GM23338 (cell line): ENCODE results near the gene KCNT2.

Experiments
- EZH2 ChIP-seq: fragments of 200-600 bp; sonication (generic); IDR thresholded peaks from one replicate; pipeline ENCODE4 v1.8.0; 2017; ENCODE audit warnings: antibody characterized with exemption, mild to moderate bottlenecking, low read depth; ENCODE audit not compliant: unreplicated experiment
- EZH2phosphoT487 ChIP-seq: fragments of 200-600 bp; sonication (generic); IDR thresholded peaks from one replicate; pipeline ENCODE4 v1.8.1; 2018; ENCODE audit warnings: antibody characterized with exemption; ENCODE audit not compliant: unreplicated experiment
- JUNB ChIP-seq: IDR thresholded peaks from one replicate; pipeline ENCODE4 v1.6.1; 2016; ENCODE audit warnings: antibody characterized with exemption; ENCODE audit not compliant: unreplicated experiment
- NANOG ChIP-seq: IDR thresholded peaks from 2 replicates; pipeline ENCODE4 v1.6.1; 2016; ENCODE audit warnings: antibody characterized with exemption, borderline replicate concordance
- POLR2AphosphoS5 ChIP-seq: IDR thresholded peaks from 2 replicates; pipeline ENCODE4 v1.6.1; 2016; ENCODE audit warnings: antibody characterized with exemption, low read depth
- STAT1 ChIP-seq: IDR thresholded peaks from one replicate; pipeline ENCODE4 v1.6.1; 2016; ENCODE audit warnings: antibody characterized with exemption; ENCODE audit not compliant: unreplicated experiment
- ZNF331 ChIP-seq: fragments of 250-450 bp; sonication (Bioruptor Pico); IDR thresholded peaks from 2 replicates; pipeline ENCODE4 v1.5.0; 2020; ENCODE audit warnings: low read depth, mild to moderate bottlenecking, moderate library complexity
- TF ChIP-seq, protein P1 (sequence below), 2 experiments: fragments of 200-600 bp in 1 of 2; sonication (generic) in 1 of 2; conservative IDR thresholded peaks; 2 replicates each; pipeline versions ENCODE4 v1.5.1 to v1.6.1; 2016 to 2017; ENCODE audit warnings: antibody characterized with exemption in 2 of 2, low read depth in 2 of 2, mild to moderate bottlenecking in 2 of 2, moderate library complexity in 1 of 2
- TF ChIP-seq, protein P2 (sequence below): IDR thresholded peaks from 2 replicates; pipeline ENCODE4 v1.6.1; 2016; ENCODE audit warnings: antibody characterized with exemption
- TF ChIP-seq, protein P3 (sequence below): IDR thresholded peaks from one replicate; pipeline ENCODE4 v1.6.1; 2018; ENCODE audit warnings: antibody characterized with exemption; ENCODE audit not compliant: unreplicated experiment
- TF ChIP-seq, protein P4 (sequence below): fragments of 250-450 bp; sonication (Bioruptor Pico); IDR thresholded peaks from 2 replicates; pipeline ENCODE4 v1.5.0; 2020; ENCODE audit warnings: mild to moderate bottlenecking, moderate library complexity

DNA sequence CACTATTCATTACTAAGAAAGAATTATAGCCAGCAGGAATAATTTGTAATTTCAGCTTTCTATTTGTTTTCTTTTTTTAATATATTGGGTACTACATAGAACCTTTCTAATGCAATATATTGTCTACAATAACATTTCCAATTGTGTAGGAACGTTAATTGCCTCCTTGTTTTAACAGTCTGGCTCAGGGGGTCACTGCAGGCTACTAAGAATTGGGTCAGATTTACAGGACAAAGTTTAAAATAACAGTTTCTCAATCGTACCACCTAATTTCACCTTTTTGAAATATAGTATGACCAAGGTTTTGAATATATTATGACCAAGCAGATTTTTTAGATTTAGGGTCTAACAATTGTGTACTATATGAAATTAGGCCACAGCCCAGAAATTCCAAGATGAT, 46.0 kb upstream of the KCNT2 start:
- TF ChIP-seq, protein P1, sequence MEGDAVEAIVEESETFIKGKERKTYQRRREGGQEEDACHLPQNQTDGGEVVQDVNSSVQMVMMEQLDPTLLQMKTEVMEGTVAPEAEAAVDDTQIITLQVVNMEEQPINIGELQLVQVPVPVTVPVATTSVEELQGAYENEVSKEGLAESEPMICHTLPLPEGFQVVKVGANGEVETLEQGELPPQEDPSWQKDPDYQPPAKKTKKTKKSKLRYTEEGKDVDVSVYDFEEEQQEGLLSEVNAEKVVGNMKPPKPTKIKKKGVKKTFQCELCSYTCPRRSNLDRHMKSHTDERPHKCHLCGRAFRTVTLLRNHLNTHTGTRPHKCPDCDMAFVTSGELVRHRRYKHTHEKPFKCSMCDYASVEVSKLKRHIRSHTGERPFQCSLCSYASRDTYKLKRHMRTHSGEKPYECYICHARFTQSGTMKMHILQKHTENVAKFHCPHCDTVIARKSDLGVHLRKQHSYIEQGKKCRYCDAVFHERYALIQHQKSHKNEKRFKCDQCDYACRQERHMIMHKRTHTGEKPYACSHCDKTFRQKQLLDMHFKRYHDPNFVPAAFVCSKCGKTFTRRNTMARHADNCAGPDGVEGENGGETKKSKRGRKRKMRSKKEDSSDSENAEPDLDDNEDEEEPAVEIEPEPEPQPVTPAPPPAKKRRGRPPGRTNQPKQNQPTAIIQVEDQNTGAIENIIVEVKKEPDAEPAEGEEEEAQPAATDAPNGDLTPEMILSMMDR (conservative IDR thresholded peaks at IDR 0.05; ENCODE audit: low read depth in 2 of 2) = no peak
- TF ChIP-seq POLR2AphosphoS5 (no peak), ZNF331 (CRISPR knock-in tag) (no peak), EZH2phosphoT487 (no peak), EZH2 (no peak), STAT1 (no peak), JUNB (no peak), NANOG (no peak)
- TF ChIP-seq, protein P2, sequence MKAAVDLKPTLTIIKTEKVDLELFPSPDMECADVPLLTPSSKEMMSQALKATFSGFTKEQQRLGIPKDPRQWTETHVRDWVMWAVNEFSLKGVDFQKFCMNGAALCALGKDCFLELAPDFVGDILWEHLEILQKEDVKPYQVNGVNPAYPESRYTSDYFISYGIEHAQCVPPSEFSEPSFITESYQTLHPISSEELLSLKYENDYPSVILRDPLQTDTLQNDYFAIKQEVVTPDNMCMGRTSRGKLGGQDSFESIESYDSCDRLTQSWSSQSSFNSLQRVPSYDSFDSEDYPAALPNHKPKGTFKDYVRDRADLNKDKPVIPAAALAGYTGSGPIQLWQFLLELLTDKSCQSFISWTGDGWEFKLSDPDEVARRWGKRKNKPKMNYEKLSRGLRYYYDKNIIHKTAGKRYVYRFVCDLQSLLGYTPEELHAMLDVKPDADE = no peak
- TF ChIP-seq, protein P3, sequence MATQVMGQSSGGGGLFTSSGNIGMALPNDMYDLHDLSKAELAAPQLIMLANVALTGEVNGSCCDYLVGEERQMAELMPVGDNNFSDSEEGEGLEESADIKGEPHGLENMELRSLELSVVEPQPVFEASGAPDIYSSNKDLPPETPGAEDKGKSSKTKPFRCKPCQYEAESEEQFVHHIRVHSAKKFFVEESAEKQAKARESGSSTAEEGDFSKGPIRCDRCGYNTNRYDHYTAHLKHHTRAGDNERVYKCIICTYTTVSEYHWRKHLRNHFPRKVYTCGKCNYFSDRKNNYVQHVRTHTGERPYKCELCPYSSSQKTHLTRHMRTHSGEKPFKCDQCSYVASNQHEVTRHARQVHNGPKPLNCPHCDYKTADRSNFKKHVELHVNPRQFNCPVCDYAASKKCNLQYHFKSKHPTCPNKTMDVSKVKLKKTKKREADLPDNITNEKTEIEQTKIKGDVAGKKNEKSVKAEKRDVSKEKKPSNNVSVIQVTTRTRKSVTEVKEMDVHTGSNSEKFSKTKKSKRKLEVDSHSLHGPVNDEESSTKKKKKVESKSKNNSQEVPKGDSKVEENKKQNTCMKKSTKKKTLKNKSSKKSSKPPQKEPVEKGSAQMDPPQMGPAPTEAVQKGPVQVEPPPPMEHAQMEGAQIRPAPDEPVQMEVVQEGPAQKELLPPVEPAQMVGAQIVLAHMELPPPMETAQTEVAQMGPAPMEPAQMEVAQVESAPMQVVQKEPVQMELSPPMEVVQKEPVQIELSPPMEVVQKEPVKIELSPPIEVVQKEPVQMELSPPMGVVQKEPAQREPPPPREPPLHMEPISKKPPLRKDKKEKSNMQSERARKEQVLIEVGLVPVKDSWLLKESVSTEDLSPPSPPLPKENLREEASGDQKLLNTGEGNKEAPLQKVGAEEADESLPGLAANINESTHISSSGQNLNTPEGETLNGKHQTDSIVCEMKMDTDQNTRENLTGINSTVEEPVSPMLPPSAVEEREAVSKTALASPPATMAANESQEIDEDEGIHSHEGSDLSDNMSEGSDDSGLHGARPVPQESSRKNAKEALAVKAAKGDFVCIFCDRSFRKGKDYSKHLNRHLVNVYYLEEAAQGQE = no peak
- TF ChIP-seq, protein P4, sequence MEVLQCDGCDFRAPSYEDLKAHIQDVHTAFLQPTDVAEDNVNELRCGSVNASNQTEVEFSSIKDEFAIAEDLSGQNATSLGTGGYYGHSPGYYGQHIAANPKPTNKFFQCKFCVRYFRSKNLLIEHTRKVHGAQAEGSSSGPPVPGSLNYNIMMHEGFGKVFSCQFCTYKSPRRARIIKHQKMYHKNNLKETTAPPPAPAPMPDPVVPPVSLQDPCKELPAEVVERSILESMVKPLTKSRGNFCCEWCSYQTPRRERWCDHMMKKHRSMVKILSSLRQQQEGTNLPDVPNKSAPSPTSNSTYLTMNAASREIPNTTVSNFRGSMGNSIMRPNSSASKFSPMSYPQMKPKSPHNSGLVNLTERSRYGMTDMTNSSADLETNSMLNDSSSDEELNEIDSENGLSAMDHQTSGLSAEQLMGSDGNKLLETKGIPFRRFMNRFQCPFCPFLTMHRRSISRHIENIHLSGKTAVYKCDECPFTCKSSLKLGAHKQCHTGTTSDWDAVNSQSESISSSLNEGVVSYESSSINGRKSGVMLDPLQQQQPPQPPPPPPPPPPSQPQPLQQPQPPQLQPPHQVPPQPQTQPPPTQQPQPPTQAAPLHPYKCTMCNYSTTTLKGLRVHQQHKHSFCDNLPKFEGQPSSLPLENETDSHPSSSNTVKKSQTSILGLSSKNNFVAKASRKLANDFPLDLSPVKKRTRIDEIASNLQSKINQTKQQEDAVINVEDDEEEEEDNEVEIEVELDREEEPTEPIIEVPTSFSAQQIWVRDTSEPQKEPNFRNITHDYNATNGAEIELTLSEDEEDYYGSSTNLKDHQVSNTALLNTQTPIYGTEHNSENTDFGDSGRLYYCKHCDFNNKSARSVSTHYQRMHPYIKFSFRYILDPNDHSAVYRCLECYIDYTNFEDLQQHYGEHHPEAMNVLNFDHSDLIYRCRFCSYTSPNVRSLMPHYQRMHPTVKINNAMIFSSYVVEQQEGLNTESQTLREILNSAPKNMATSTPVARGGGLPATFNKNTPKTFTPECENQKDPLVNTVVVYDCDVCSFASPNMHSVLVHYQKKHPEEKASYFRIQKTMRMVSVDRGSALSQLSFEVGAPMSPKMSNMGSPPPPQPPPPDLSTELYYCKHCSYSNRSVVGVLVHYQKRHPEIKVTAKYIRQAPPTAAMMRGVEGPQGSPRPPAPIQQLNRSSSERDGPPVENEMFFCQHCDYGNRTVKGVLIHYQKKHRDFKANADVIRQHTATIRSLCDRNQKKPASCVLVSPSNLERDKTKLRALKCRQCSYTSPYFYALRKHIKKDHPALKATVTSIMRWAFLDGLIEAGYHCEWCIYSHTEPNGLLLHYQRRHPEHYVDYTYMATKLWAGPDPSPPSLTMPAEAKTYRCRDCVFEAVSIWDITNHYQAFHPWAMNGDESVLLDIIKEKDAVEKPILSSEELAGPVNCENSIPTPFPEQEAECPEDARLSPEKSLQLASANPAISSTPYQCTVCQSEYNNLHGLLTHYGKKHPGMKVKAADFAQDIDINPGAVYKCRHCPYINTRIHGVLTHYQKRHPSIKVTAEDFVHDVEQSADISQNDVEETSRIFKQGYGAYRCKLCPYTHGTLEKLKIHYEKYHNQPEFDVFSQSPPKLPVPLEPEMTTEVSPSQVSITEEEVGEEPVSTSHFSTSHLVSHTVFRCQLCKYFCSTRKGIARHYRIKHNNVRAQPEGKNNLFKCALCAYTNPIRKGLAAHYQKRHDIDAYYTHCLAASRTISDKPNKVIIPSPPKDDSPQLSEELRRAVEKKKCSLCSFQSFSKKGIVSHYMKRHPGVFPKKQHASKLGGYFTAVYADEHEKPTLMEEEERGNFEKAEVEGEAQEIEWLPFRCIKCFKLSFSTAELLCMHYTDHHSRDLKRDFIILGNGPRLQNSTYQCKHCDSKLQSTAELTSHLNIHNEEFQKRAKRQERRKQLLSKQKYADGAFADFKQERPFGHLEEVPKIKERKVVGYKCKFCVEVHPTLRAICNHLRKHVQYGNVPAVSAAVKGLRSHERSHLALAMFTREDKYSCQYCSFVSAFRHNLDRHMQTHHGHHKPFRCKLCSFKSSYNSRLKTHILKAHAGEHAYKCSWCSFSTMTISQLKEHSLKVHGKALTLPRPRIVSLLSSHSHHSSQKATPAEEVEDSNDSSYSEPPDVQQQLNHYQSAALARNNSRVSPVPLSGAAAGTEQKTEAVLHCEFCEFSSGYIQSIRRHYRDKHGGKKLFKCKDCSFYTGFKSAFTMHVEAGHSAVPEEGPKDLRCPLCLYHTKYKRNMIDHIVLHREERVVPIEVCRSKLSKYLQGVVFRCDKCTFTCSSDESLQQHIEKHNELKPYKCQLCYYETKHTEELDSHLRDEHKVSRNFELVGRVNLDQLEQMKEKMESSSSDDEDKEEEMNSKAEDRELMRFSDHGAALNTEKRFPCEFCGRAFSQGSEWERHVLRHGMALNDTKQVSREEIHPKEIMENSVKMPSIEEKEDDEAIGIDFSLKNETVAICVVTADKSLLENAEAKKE (CRISPR knock-in tag) = no peak
